ENCODE data around the gene NRXN2.

Gene NRXN2

DNA sequence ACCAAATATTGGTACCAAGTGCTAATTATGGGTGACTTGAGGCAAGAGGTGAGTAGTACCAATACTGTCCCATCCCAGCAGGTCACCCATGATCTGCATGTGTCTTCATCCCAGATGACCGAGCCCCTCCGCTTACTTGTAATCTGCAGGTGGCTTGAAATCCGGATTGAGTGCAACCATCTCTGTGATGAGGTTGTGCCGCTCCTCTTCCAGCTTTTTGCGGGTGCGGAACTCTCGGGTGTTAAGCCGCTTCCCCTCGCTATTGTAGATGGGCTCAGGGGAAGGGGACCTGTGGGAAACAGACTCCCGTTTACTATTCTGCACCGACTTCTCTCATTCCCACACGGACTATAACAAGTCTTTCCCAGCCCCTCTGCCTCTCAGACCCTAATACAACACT, 47.1 kb upstream of the NRXN2 start:
- no peak overlapping the region for H3K4me3 ChIP-seq (ENCODE audit: low read length, poor library complexity, severe bottlenecking)
- H3F3A ChIP-seq (ENCODE audit: low read depth) = peaks cover 38% of the 10 kb centered on the region
- TF ChIP-seq, protein P1, sequence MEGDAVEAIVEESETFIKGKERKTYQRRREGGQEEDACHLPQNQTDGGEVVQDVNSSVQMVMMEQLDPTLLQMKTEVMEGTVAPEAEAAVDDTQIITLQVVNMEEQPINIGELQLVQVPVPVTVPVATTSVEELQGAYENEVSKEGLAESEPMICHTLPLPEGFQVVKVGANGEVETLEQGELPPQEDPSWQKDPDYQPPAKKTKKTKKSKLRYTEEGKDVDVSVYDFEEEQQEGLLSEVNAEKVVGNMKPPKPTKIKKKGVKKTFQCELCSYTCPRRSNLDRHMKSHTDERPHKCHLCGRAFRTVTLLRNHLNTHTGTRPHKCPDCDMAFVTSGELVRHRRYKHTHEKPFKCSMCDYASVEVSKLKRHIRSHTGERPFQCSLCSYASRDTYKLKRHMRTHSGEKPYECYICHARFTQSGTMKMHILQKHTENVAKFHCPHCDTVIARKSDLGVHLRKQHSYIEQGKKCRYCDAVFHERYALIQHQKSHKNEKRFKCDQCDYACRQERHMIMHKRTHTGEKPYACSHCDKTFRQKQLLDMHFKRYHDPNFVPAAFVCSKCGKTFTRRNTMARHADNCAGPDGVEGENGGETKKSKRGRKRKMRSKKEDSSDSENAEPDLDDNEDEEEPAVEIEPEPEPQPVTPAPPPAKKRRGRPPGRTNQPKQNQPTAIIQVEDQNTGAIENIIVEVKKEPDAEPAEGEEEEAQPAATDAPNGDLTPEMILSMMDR (conservative IDR thresholded peaks at IDR 0.05; ENCODE audit: low read length) = no peak
- no peak for TF ChIP-seq EZH2phosphoT487 (IDR thresholded peaks at IDR 0.05; ENCODE audit: borderline replicate concordance)
- no peaks in the 10 kb centered on the region for H3K27me3 ChIP-seq (ENCODE audit: insufficient read depth, low read length, poor library complexity, severe bottlenecking)
- H3K9me3 ChIP-seq (ENCODE audit: insufficient read depth, low read depth, low read length) = no peaks in the 10 kb centered on the region
- H4K20me1 ChIP-seq (ENCODE audit: insufficient read depth, low read length, poor library complexity, severe bottlenecking) = peaks cover 98% of the 10 kb centered on the region
- H3K9me2 ChIP-seq (replicated peaks; ENCODE audit: low read depth, low read length) = no peaks in the 10 kb centered on the region
- H3K4me1 ChIP-seq (ENCODE audit: insufficient read depth, low read length, poor library complexity, severe bottlenecking) = peaks cover 52% of the 10 kb centered on the region
- H2AFZ ChIP-seq (ENCODE audit: low read length) = no peak overlapping the region
- H3K9ac ChIP-seq (ENCODE audit: low read depth, low read length, poor library complexity, severe bottlenecking) = no peak overlapping the region
- peaks cover 93% of the 10 kb centered on the region for H3K79me2 ChIP-seq (ENCODE audit: insufficient read depth, low read length)
- no peak overlapping the region for H3K4me2 ChIP-seq (ENCODE audit: low read depth, low read length, poor library complexity, severe bottlenecking)
- peaks cover 98% of the 10 kb centered on the region for H3K36me3 ChIP-seq (ENCODE audit: insufficient read depth, low read length)

DNA sequence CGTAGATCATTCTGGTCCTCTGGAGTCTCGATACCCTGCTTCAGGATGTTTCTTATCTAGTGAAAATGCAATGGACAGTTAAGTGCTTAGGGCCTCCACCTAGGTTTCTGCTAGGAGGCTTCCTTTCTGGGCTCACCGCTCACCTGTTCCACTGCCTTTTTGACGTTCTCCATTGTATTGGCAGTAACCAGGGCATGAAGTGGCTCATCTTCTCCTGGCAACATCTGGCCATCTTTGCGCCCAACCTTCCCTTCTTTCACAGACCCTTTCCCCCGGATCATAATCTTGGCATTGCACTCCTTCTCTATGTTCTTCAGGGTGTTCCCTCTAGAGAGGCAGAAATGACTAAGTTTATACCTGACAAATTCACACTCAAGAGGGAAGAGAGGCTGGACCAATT, 46.3 kb upstream of the NRXN2 start:
- H3K9me3 ChIP-seq (ENCODE audit: insufficient read depth, low read depth, low read length) = no peaks in the 10 kb centered on the region
- no peak overlapping the region for H3K4me3 ChIP-seq (ENCODE audit: low read length, poor library complexity, severe bottlenecking)
- H3K9me2 ChIP-seq (replicated peaks; ENCODE audit: low read depth, low read length) = no peaks in the 10 kb centered on the region
- TF ChIP-seq EZH2phosphoT487 (IDR thresholded peaks at IDR 0.05; ENCODE audit: borderline replicate concordance) = no peak
- TF ChIP-seq, protein P1 (conservative IDR thresholded peaks at IDR 0.05; ENCODE audit: low read length) = no peak
- H4K20me1 ChIP-seq (ENCODE audit: insufficient read depth, low read length, poor library complexity, severe bottlenecking) = peaks cover 99% of the 10 kb centered on the region
- H2AFZ ChIP-seq (ENCODE audit: low read length) = no peak overlapping the region
- H3K9ac ChIP-seq (ENCODE audit: low read depth, low read length, poor library complexity, severe bottlenecking) = no peak overlapping the region
- H3F3A ChIP-seq (ENCODE audit: low read depth) = peaks cover 44% of the 10 kb centered on the region
- peaks cover 98% of the 10 kb centered on the region for H3K36me3 ChIP-seq (ENCODE audit: insufficient read depth, low read length)
- no peaks in the 10 kb centered on the region for H3K27me3 ChIP-seq (ENCODE audit: insufficient read depth, low read length, poor library complexity, severe bottlenecking)
- no peak overlapping the region for H3K4me2 ChIP-seq (ENCODE audit: low read depth, low read length, poor library complexity, severe bottlenecking)
- peaks cover 54% of the 10 kb centered on the region for H3K4me1 ChIP-seq (ENCODE audit: insufficient read depth, low read length, poor library complexity, severe bottlenecking)
- peaks cover 93% of the 10 kb centered on the region for H3K79me2 ChIP-seq (ENCODE audit: insufficient read depth, low read length)

DNA sequence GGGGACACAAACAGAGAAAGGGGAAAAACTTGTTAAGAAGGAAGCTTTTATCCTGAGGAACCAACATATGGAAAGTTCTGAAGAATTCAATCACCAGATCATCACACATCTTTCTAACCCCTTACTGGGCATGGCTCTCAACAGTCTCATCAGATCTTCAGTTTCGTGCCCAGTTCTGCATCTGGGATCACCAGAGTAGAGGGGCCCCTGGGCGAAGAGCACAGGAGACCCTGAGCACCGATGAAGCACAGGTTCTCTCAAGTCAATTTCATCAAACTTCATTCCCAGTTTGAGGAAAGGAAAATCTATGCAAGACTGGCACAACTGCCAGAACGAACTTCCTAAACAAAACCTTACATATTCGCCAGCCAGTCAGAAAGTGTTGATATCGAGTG, 45.3 kb upstream of the NRXN2 start:
- Histone ChIP-seq H3K9me2 (replicated peaks; ENCODE audit: low read depth, low read length) (no peaks in the 10 kb centered on the region), H3K4me1 (ENCODE audit: insufficient read depth, low read length, poor library complexity, severe bottlenecking) (peaks cover 54% of the 10 kb centered on the region), H3K27me3 (ENCODE audit: insufficient read depth, low read length, poor library complexity, severe bottlenecking) (no peaks in the 10 kb centered on the region), H3K4me2 (ENCODE audit: low read depth, low read length, poor library complexity, severe bottlenecking) (no peak overlapping the region), H4K20me1 (ENCODE audit: insufficient read depth, low read length, poor library complexity, severe bottlenecking) (peaks cover 99% of the 10 kb centered on the region), H3K79me2 (ENCODE audit: insufficient read depth, low read length) (peaks cover 90% of the 10 kb centered on the region), H3K4me3 (ENCODE audit: low read length, poor library complexity, severe bottlenecking) (no peak overlapping the region), H3K9ac (ENCODE audit: low read depth, low read length, poor library complexity, severe bottlenecking) (no peak overlapping the region), H2AFZ (ENCODE audit: low read length) (no peak overlapping the region), H3K36me3 (ENCODE audit: insufficient read depth, low read length) (peaks cover 96% of the 10 kb centered on the region), H3K9me3 (ENCODE audit: insufficient read depth, low read depth, low read length) (no peaks in the 10 kb centered on the region), H3F3A (ENCODE audit: low read depth) (peaks cover 51% of the 10 kb centered on the region)
- TF ChIP-seq, protein P1 (conservative IDR thresholded peaks at IDR 0.05; ENCODE audit: low read length) = no peak
- TF ChIP-seq EZH2phosphoT487 (IDR thresholded peaks at IDR 0.05; ENCODE audit: borderline replicate concordance) = no peak

Measured in Loucy (cell line).